Measurements from ENCODE around the gene EFTUD2. TPM values are rescaled to one million over a fixed set of nuclear protein-coding genes. Genes with fewer than 3 reads are reported as not detected.

EFTUD2 gene
- polyA plus RNA-seq, 1 experiment: 121 TPM

- POLR2A ChIA-PET: no interaction called here
- DNase-seq (ENCODE audit: low read depth): no peak
- no peaks in the 10 kb centered on the region for H3K27me3 ChIP-seq (ENCODE audit: control insufficient read depth, insufficient read depth, low read length)
- CTCF ChIA-PET: interaction anchor here (0.7 to 5.4 kb wide), 8 partner anchors 10 to 69 kb away, joined by 3 to 39 read pairs (median 4); no protein-coding TSS in a partner anchor
- peak; percentile 18; the same call in 1 of the 2 replicates for TF ChIP-seq CTCF (IDR thresholded peaks at IDR 0.05; ENCODE audit: insufficient read depth, low read depth, low read length)
- H3K36me3 ChIP-seq (ENCODE audit: control insufficient read depth, insufficient read depth, low read length): peaks cover 1% of the 10 kb centered on the region; the same call in 1 of the 2 replicates
- no peak overlapping the region for H3K4me3 ChIP-seq (ENCODE audit: low read depth, low read length)
These were observed 54.8 kb downstream of the EFTUD2 start for GRCh38 chr17:44844390-44844830.

GRCh38 chr17:44842748-44843147 lies 56.5 kb downstream of the EFTUD2 start:
- no peak for DNase-seq (ENCODE audit: low read depth)
- CTCF ChIA-PET: interaction anchor here (0.6 to 1.9 kb wide), 6 partner anchors 10 to 67 kb away, joined by 3 to 6 read pairs (median 3); no protein-coding TSS in a partner anchor
- POLR2A ChIA-PET: interaction anchor here (0.5 kb wide), 1 partner anchor 1055 kb away, joined by 4 read pairs; no protein-coding TSS in a partner anchor

GRCh38 chr17:44840936-44841335 lies 58.3 kb downstream of the EFTUD2 start:
- no peaks in the 10 kb centered on the region for H3K36me3 ChIP-seq (ENCODE audit: control insufficient read depth, insufficient read depth, low read length)
- no peak for DNase-seq (ENCODE audit: low read depth)
- CTCF ChIA-PET: interaction anchor here (1.1 to 1.3 kb wide), 3 partner anchors 9 to 65 kb away, joined by 3 read pairs; no protein-coding TSS in a partner anchor
- no peaks in the 10 kb centered on the region for H3K27me3 ChIP-seq (ENCODE audit: control insufficient read depth, insufficient read depth, low read length)
- POLR2A ChIA-PET: no interaction called here
- H3K4me3 ChIP-seq (ENCODE audit: low read depth, low read length): no peak overlapping the region
- TF ChIP-seq CTCF (IDR thresholded peaks at IDR 0.05; ENCODE audit: insufficient read depth, low read depth, low read length): no peak

More at GRCh38 chr17:44842748-44843147, 56.5 kb downstream of the EFTUD2 start:
- Histone ChIP-seq H3K27me3 (ENCODE audit: control insufficient read depth, insufficient read depth, low read length) (no peaks in the 10 kb centered on the region), H3K4me3 (ENCODE audit: low read depth, low read length) (no peak overlapping the region), H3K36me3 (ENCODE audit: control insufficient read depth, insufficient read depth, low read length) (no peaks in the 10 kb centered on the region)
- TF ChIP-seq CTCF (IDR thresholded peaks at IDR 0.05; ENCODE audit: insufficient read depth, low read depth, low read length): no peak

GRCh38 chr17:44840274-44840673 lies 59.0 kb downstream of the EFTUD2 start:
- Histone ChIP-seq H3K4me3 (ENCODE audit: low read depth, low read length) (no peak overlapping the region), H3K27me3 (ENCODE audit: control insufficient read depth, insufficient read depth, low read length) (no peaks in the 10 kb centered on the region), H3K36me3 (ENCODE audit: control insufficient read depth, insufficient read depth, low read length) (no peaks in the 10 kb centered on the region)
- DNase-seq (ENCODE audit: low read depth): no peak
- TF ChIP-seq CTCF (IDR thresholded peaks at IDR 0.05; ENCODE audit: insufficient read depth, low read depth, low read length): no peak
- ChIA-PET CTCF (interaction anchor here (1.1 to 1.3 kb wide), 2 partner anchors 19 to 64 kb away, joined by 3 read pairs; no protein-coding TSS in a partner anchor), POLR2A (no interaction called here)

- POLR2A ChIA-PET: no interaction called here
- CTCF ChIA-PET: interaction anchor here (0.6 to 2.5 kb wide), 5 partner anchors 27 to 83 kb away, joined by 3 to 13 read pairs (median 4); no protein-coding TSS in a partner anchor
- DNase-seq (ENCODE audit: low read depth): no peak
These were observed 62.0 kb downstream of the EFTUD2 start for GRCh38 chr17:44837196-44837595.

More at GRCh38 chr17:44837196-44837595, 62.0 kb downstream of the EFTUD2 start:
- no peak for TF ChIP-seq CTCF (IDR thresholded peaks at IDR 0.05; ENCODE audit: insufficient read depth, low read depth, low read length)
- no peak overlapping the region for H3K4me3 ChIP-seq (ENCODE audit: low read depth, low read length)
- H3K27me3 ChIP-seq (ENCODE audit: control insufficient read depth, insufficient read depth, low read length): no peaks in the 10 kb centered on the region
- H3K36me3 ChIP-seq (ENCODE audit: control insufficient read depth, insufficient read depth, low read length): no peaks in the 10 kb centered on the region

Measured in BJ (cell line).